NCI-H526 treated with DMSO at 0.1 percent for 48 hours (cell line): ENCODE results near the gene TMEM222.
"Not testable (repeated sequence)": the region's sequence is repeated elsewhere in the genome, so short reads cannot be mapped to it uniquely, and the experiment has no call there.

Source experiments
- DNase-seq: peaks from one replicate; lab custom pipeline; 2025; lab: John Stamatoyannopoulos, UW

TMEM222 gene, protein sequence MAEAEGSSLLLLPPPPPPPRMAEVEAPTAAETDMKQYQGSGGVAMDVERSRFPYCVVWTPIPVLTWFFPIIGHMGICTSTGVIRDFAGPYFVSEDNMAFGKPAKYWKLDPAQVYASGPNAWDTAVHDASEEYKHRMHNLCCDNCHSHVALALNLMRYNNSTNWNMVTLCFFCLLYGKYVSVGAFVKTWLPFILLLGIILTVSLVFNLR

DNA sequence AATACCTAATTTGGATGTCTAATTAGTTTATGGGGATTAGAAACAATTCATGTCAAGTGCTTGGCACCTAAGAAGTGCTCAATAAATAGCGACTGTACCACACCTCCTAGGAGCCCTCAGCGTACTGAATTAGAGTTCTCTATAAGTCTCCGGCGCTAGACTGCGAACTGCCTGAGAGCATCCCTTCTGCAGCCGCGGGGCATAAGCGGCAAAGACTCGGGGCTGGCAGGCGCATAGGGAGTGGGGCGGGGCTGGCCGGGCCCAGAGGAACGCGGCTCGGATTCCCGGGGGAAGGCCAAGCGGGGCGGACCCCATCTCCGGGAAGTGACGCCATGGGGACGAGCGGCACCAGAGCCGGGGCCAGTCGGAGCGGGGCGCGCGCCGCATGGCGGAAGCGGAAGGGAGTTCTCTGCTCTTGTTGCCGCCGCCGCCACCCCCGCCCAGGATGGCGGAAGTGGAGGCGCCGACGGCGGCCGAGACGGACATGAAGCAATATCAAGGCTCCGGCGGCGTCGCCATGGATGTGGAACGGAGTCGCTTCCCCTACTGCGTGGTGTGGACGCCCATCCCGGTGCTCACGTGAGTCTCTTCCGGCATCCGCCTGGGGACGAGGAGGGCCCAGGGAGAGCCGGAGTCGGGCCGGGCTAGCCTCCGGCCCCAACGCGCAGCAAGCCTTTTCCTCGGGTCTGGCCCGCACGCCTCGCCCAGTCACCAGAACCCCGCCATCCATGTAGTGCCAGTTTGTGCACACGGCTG lies at the start of gene TMEM222:
Gene TMEM222 (plus strand): TSS at position 351 of the 756 bp plus-strand sequence. CDS start 35 bp downstream, at position 386.
- DNase-seq: peak; percentile 91

DNA sequence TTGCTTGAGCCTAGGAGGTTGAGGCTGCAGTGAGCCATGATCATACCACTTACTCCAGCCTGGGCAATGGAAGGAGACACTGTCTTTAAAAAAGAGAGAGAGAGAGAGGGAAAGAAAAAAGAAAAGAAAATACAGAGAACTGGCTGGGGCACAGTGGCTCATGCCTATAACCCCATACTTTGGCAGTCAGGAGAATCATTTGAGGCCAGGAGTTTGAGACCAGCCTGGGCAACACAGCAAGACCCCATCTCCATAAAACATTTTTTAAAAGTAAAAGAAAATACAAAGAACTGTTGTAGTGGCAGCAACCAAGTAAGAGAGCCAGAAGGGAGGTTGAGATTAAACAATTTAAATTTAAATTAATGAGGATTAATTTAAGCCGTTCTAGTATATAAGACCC lies 47.8 kb upstream of the TMEM222 start:
- no peak for DNase-seq

DNA sequence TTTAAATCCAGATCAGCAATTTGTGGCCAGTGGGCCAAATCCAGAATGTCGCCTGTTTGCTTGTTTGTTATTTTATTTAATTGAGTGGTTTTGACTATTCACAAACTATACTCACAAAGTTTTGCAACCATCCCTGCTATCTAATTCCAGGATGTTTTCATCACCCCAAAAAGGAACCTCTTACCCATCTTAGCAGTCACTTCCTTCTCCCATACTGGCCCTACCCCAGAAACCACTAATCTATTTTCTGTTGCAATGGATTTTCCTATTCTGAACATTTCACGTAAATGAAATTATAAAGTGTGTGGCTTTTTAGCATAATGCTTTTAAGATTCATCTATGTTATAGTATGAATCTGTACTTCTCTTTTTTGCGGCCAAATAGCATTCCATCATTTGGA lies 46.3 kb upstream of the TMEM222 start:
- DNase-seq: no peak

DNA sequence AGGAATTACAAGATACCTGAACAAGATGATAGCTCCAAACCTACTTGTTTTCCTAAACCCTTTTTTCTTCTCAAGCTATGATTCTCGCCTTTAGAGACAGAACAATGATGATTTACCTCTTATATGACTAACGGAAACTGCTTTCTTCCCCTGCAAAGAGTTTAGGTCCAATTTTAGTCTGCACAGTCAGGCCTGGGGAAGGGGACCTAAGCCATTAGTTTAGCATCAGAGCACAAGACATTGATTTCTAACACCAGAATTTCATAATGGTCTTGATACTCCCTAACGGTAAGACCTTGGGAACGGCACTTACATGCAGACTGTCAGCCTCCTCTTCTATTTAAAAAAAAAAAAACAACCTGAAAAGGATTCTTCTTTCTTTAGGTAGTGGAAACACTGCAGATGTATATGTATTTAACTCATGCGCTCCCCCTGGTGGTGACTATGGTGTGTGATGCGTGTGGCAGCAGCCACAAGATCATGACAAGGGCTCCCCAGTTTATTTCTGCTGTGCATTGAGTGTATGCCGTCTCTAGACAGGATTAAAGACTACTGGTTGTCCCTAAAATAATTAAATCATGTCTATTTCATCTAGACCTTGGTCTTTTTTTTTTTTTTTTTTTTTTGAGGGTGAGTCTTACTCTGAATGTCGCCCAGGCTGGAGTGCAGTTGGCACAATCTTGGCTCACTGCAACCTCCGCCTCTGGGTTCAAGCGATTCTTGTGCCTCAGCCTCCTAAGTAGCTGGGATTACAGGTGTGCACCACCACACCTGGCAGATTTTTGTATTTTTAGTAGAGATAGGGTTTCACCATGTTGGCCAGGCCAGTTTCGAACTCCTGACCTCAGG lies 37.3 kb upstream of the TMEM222 start:
- DNase-seq: peak; percentile 56

DNA sequence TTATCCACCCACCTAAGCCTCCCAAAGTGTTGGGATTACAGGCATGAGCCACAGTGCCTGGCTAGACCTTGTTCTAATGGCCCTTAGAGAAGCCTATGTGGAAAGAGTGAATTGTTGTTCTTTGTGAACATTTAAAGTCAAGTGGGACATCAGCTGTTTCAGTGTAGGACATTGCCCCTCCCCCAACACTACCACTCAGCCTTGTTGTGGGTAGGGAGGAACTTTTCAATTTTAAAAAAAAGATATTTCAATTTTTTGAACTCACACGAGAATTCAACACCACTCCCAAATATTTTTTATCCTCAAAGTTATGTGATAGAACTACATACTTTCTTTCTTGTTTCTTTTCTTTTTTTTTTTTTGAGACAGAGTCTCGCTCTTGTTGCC lies 36.7 kb upstream of the TMEM222 start:
- DNase-seq: no peak

DNA sequence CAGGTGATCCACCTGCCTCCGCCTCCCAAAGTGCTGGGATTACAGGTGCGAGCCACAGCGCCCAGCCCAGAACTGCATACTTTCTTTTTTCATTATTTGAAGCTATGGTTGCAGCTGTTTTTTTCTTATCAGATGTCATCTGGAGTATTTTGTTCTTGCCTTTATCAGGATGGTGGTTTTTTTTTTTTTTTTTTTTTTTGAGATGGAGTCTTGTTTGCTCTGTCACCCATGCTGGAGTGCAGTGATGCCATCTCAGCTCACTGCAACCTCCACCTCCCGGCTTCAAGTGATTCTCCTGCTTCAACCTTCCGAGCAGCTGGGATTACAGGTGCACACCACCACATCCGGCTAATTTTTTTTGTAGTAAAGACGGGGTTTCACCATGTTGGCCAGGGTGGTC lies 36.1 kb upstream of the TMEM222 start:
- DNase-seq: not testable (repeated sequence)

DNA sequence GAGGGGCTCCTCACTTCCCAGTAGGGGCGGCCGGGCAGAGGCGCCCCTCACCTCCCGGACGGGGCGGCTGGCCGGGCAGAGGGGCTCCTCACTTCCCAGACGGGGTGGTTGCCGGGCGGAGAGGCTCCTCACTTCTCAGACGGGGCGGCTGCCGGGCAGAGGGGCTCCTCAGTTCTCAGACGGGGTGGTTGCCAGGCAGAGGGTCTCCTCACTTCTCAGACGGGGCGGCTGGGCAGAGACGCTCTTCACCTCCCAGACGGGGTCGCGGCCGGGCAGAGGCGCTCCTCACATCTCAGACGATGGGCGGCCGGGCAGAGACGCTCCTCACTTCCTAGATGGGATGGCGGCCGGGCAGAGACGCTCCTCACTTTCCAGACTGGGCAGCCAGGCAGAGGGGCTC lies 32.8 kb upstream of the TMEM222 start:
- DNase-seq: not testable (repeated sequence)

DNA sequence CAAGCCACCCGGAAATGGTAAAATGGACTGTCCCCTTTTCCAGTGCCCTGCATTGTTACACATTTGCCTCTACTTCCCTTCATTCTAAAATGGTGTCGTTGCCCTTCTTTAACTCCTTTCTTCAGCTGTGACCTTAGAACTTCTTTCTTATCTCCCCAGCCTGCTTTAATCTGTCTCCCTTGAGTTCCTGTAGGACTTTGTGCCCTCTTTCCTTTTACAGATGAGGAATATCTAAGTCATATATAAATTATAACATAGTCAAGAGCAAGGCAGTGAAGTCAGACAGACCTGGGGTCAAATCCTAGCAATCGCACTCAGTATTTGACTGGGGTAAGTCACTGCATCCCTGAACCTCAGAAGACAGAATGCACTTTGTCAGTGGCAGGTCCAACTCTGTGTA lies 31.4 kb upstream of the TMEM222 start:
- no peak for DNase-seq

DNA sequence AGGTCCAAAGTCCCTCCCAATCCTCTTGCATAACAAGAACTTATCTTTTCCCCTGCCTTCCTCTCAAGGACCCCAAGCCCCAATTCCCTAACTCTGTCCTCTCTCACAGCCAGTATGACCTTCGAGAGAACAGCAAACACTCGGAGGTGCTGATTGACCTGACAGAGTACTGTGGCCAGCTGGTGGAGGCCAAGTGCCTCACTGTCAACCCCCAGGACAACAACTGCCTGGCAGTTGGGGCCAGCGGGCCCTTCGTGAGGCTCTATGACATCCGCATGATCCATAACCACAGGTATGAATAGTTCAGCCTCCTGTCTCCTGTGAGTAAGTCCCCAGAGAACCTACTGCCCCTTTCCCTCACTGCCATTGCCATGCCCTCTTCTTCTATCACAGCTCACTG lies 29.9 kb upstream of the TMEM222 start:
- DNase-seq: no peak

DNA sequence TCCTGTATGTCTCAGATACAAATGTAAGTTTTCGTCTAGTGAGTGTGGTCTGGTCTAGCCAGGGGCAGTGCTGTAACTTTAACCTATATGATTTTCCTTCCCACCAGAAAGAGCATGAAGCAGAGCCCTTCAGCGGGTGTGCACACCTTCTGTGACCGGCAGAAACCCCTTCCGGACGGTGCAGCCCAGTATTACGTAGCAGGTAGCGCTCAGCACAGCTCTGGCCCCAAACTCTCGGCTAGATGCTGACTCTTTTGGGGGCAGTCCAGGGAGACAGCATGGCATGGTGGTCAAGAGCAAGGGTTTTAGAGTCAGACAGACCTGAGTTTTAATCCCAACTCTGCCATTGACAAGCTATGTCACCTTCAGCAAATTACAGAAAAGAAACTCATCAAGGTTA lies 28.0 kb upstream of the TMEM222 start:
- DNase-seq: no peak

DNA sequence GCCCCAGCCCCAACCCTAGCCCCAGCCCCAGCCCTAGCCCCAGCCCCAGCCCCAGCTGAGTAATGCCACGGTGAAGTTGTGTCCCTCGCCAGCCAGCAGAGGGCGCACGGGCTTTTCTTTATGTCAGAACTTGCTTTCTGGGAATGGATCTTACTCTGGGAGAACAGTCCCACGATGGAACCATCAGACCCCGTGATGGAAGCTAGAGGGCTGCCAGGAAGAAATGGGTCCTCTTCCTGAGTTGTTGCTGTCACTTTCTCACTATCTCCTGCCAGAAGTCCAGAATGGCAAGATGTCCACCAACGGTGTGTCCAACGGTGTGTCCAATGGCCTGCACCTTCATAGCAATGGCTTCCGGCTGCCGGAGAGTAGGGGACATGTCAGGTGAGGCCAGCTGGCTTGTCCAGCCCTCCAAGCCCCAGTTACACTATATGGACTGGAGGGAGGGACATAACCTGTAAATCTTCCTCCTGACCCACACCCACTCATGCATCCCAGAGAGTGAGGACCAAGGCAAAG lies 25.1 kb upstream of the TMEM222 start:
- no peak for DNase-seq

DNA sequence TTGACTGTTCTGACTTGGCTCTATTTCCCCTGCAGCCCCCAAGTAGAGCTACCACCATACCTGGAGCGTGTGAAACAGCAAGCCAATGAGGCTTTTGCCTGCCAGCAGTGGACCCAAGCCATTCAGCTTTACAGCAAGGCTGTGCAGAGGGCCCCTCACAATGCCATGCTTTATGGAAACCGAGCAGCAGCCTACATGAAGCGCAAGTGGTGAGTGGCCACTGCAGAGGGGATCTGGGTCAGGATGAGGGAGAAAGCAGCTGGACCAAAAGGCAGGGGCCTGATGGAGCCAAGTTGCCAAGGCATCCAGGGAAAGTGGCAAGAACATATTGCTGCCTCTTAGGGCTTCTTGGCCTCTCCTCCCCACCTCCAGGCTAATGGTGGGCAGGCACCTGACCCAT lies 24.1 kb upstream of the TMEM222 start:
- DNase-seq: no peak

DNA sequence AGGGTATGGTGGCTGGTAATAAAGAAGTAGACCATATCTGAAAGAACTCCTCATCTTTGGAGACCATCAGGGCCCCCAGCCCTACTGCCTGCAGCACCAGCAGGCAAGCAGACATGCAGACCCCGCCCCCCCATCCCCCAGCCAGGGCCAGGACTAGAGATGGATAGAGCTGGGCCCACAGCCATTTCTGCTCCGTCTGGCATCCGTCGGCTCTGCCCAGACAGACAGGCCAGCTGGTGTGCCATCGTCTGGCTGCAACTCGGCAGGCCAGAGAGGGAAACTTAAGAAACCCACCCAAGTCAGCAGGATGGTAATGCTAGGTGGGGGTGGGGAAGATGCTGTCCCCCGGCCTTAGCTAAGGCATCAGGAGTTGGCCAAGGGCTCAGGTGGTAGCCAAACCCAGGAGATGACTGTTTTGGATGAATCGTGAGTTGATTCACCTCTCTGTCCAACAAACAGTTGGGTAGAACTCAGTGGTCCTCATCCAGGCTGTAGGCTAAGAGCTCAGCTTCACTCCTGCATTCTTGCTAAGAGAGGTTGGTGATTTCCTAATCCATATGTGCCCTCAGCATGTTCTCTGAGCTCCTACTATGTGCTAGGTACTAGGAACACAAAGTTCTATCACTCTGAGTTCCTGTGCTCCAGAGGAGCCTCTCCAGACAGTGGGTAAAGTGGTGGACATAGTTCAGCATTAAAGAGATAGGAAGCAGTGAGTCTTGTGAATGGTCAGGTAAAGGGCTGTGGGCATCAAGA lies 23.2 kb upstream of the TMEM222 start:
- DNase-seq: no peak

DNA sequence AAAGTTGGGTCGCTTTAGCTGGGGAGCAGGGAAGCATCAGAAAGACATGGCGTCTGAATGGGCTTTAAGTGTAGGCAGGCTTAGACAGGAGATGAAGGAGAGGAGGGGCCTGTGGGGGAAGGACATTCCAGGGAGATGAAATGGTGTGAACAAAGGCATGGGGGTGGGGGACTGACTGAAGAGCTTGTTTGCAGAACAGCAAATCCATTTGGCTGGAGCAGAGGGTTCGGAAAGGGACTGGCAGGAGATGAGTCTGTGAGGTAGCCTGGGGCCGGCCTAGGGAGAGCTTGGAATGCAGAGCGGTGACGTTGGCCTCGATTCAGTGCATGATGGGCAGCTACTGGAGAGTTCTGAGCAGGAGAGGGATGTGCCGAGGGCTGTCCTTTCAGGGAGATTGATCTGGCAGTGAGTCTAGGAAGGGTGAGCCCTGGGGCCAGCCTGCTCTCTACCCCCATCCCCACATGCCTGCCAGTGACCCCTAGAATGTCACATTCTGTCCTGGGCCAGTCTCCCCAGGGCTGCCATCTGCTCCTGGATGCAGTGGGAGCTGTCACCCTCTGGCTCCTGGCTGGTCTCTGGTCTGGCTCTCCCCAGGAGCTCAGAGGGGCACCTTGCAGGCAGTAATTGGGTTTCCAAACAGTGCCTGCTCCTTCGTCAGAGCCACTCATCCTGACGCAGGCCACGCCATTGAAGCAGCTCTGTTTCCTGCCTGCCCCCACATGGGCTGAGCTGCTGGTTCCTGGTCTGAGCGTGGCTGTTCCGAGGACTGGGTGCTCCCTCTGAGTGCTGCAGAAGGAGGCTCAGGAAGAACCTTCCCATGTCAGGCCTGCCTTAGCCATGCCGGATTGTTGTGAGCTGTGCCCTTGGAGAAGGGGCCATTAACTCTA lies 22.3 kb upstream of the TMEM222 start:
- DNase-seq: no peak

DNA sequence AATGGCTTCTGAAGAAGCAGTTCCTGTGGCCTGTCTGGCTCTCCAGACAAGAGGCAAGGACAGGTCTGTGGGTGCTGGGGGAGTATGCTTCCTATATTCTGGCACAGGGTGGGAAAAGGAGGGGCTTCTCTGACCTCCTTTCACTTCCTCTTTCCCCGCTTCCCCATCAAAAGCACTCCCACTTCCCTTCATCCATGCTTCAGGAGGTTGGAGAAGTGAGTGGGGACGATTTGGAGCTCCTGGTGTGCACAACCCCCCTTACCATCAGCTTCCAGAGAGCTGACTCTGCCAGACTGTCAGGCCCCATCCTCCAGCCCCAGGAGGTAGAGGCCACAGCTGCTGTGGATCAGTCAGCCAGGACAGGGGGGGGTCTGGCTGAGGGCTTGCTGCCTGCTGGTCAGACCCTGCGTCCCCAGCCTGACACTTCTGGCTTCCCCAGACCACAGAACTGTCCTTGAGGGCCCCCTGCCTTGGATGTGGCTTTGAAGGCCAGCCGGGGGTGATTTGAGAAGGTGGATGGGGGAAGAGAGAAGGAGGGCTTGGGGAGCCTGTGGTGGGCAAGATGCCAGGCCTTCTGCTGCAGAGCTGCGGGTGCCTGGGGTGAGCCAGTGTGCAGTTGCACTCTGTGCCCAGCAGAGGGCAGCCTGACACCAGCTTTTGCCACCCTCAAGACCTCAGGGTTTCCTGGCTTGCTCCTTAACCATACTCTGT lies 21.5 kb upstream of the TMEM222 start:
- DNase-seq: peak; percentile 33

DNA sequence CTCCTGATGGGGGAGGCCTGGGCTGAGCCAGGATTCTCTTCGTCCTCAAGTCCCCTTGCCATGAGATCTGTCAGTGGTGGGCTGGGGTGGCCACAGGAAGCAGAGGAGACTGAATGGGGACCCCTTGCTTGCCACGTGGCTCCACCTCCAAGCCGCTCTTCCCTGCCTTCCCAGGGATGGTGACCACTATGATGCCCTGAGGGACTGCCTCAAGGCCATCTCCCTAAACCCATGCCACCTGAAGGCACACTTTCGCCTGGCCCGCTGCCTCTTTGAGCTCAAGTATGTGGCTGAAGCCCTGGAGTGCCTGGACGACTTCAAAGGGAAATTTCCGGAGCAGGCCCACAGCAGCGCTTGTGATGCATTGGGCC lies 20.9 kb upstream of the TMEM222 start:
- DNase-seq: no peak

DNA sequence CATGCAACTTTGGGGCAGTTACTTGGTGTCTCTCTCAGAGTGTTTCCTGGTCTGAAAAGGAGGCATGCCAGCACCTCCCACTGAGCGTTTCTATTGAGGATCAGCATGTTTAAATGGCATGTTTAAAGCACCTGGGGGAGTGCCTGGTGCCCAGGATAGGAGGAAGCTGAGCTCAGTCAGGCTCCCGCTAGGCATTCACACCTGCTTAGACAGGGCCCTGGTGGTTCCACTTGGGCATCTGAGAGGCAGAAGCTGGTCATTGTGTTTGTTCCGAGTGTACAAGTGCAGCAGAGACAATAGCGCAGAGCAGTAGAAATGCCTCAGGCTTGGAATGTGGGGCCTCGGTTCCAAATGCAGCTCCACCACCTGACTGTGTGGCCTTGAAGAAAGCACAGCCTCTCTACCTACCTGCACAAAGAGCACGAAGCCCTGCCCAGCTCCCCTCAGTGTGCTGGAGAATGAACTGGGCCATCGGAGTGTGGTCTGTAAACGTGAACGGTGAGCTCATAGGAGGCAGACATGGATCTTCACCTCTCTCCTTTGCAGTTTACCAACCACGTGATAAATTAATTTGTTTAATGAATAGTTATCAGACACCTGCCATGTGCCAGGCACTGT lies 20.3 kb upstream of the TMEM222 start:
- no peak for DNase-seq

DNA sequence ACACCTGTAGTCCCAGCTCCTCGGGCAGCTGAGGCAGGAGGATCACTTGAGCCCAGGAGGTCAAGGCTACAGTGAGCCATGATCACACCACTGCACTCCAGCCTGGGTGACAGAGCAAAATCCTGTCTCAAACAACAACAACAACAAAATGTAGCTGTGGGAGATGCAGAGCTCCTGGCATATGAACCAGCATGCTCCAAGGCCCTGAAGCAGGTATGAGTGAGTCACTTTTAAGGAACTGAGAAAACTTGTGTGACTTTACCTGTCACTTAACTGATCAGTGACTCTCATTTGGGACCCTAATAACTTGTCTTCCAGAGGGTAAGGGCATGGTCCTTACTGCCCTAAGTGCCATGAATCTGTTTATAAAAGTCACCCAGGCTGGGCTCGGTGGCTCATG lies 19.4 kb upstream of the TMEM222 start:
- DNase-seq: no peak

DNA sequence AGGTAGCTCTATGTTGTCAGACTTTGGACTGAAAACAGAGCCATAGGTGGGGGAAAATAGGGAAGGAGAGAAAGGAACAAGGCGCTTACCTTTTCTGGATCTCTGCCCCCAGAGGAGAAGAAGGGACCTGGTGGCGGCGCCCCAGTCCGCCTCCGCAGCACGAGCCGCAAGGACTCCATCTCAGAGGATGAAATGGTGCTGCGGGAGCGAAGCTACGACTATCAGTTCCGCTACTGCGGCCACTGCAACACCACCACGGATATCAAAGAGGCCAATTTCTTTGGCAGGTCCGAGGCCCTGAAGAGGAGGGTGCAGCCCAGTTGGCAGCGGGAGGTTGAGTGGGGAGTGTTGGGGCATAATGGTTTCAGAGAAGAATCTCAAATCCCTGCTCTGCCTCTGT lies 18.5 kb upstream of the TMEM222 start:
- DNase-seq: no peak

DNA sequence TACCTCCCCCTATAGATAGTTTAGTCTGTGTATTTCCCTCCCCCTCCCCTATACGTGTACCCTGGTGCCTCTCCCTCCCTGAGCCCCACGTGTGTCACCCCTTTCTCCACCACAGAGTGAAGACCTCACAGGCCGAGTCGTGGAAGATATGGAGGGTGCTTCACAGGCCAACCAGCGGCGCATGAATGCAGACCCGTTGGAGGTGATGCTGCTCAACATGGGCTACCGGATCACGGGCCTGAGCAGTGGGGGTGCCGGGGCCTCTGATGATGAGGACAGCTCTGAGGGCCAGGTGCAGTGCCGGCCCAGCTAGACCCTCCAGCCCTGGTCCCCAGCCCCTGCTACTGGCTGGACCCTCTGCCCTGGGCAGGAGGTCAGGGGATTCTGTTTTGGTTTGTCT lies 15.9 kb upstream of the TMEM222 start:
- no peak for DNase-seq
